Measurements from ENCODE around the gene HPS5.
A peak's percentile ranks its signal among the peaks of the same experiment; 100 is the strongest.
"Not testable (repeated sequence)": the region's sequence is repeated elsewhere in the genome, so short reads cannot be mapped to it uniquely, and the experiment has no call there.

The HPS5 gene

GRCh38 chr11:18269252-18269651, 52.7 kb downstream of the HPS5 start:
- not testable (repeated sequence) for DNase-seq (ENCODE audit: low read depth)

- DNase-seq (ENCODE audit: low read depth), result not testable (repeated sequence)
These were observed 54.4 kb downstream of the HPS5 start for GRCh38 chr11:18267335-18268133.

- DNase-seq (ENCODE audit: low read depth), result peak; percentile 62
These were observed 56.0 kb downstream of the HPS5 start, which contains the start of gene SAA1 for GRCh38 chr11:18265949-18266348. Gene SAA1, plus strand, starts transcription at chr11:18266264. Its CDS starts 624 bp downstream, at chr11:18266888.

- no peak for DNase-seq (ENCODE audit: low read depth)
These were observed 57.0 kb downstream of the HPS5 start for GRCh38 chr11:18264677-18265555.

DNA sequence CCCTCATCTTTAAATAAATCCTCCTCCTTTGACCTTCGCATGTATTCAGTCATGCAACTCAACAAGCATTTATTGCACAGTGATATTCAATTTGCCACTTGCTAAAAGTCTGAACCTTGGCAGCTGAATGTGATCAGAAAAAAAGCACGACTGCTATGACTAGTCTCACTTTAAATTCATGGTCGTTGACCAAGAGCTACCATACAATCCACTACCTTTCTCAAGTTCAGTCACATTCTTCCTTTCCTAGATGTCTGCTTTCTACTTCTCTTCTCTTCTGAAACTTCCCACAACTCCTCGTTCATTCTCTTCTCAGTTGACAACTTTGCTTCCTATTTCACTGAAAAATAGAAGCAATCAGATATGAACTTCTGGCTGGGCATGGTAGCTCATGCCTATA, 57.9 kb downstream of the HPS5 start:
- no peak for DNase-seq (ENCODE audit: low read depth)

DNA sequence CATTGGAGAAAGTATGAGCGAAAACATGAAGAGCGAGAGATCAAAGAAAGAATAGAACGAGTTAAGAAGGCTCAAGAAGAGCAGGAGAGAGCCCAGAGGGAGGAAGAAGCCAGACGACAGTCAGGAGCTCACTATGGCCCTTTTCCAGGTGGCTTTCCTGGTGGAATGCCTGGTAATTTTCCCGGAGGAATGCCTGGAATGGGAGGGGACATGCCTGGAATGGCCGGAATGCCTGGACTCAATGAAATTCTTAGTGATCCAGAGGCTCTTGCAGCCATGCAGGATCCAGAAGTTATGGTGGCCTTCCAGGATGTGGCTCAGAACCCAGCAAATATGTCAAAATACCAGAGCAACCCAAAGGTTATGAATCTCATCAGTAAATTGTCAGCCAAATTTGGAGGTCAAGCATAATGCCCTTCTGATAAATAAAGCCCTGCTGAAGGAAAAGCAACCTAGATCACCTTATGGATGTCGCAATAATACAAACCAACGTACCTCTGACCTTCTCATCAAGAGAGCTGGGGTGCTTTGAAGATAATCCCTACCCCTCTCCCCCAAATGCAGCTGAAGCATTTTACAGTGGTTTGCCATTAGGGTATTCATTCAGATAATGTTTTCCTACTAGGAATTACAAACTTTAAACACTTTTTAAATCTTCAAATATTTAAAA, 59.1 kb downstream of the HPS5 start:
- not testable (repeated sequence) for DNase-seq (ENCODE audit: low read depth)

DNA sequence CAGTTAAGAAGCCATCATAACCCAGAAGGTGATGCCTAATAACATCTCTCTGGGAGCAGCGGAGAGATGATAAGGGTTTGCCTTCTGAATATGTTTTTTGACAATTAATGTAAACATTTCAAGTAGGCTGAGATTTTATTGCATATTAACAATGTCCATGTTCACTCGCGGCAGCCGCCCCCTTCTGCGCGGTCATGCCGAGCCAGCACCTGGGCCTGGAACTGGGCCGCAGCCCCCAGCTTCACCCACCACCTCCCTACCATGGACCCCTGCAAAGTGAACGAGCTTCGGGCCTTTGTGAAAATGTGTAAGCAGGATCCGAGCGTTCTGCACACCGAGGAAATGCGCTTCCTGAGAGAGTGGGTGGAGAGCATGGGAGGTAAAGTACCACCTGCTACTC, 60.2 kb downstream of the HPS5 start:
- no peak for DNase-seq (ENCODE audit: low read depth)

DNA sequence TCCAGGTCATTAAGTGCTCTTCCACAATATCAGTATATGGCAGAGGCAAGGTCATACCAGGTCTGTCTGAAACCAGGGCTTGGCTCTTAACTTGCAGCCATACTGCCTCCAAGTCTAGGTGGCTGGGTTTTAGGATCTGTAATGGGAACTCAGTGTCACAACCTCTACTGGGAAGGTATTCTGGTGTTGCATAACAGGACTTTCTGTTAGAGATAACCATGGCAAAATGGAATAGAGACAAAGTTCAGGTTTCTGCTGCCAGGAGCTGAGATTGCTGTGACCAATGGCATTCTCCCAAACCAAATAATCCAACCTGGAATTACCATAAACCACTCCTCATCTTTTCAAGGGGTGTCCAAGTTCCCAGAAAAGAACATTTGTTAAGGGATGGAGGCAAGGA, 62.7 kb downstream of the HPS5 start:
- no peak for DNase-seq (ENCODE audit: low read depth)

- no peak for DNase-seq (ENCODE audit: low read depth)
These were observed 67.1 kb downstream of the HPS5 start for GRCh38 chr11:18254781-18255361.

- DNase-seq (ENCODE audit: low read depth), result no peak
These were observed 68.1 kb downstream of the HPS5 start for GRCh38 chr11:18253778-18254338.

GRCh38 chr11:18253233-18253632, 68.7 kb downstream of the HPS5 start:
- no peak for DNase-seq (ENCODE audit: low read depth)

DNA sequence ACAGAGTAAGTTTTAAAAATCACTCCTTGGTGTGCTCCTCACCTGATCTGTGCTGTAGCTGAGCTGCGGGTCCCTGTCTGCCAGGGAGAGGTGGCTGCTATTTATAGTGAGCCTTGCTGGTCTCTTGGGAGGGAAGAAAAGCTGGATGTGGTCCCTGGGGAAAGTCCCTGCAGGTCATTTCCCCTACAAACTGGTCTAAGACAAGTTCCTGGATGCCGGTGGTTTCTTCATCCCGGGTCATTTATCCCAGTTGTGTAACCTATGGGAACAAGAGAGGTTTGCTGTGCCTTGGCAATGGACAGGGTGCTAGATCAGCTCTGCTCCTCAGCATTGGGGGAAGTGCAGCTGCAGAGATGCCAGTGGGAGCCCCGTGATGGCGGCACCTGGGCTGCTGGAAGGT, 73.4 kb downstream of the HPS5 start, which contains the start of gene SAA2:
SAA2 (minus strand) TSS at position 108 of the 400 bp plus-strand sequence. CDS start 657 bp downstream, outside the sequence.
- peak; percentile 16 for DNase-seq (ENCODE audit: low read depth)

DNA sequence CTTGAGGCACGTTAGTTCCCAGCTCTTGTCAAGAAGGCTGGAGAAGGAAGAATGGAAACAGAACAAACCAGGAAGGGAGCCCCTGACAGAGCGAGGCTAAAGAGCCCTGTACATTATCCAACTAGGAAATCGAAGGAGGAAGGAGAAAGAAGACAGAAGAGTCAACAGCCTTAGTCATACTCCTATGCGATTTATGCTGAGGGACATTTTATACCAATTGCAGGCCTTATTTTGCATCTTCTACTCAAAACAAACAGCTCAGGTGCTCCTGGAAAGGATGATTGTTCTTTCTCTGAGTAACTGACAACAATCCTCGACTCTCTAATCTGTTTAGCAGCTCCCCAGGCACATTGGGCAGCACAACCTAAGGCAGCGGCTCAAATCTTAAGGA, 74.8 kb downstream of the HPS5 start:
- DNase-seq (ENCODE audit: low read depth), result not testable (repeated sequence)

DNA sequence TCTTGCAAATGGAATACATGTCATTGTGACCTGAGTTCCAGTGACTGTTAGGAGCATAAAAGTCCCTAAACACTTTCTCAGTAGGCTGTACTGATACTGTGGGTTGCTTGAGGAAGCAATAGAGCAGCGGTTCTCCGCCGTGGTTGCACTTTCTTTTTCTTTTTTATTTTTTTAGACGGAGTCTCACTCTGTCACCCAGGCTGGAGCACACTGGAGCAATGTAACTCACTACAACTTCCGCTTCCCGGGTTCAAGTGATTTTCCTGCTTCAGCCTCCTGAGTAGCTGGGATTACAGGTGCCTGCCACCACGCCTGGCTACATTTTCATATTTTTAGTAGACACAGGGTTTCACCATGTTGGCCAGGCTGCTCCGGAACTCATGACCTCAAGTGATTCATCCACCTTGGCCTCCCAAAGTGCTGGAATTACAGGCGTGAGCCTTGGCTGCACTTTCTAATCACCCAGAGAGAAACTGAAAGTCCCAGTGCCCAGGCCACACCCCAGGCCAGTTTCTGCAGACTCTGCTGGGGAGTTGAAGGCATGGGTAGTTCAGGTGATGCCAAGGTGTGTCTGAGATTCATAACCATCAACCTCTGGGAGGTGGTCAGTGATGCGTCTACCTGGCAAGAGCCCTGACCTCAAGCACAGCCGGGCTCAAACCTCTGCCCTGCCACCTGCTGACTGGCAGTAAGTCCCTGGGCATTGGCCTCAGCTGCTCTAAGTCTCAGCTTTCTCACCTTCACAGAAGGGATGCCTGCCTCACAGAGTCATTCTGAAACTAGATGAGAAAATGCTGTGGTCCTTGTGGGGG, 75.4 kb downstream of the HPS5 start:
- not testable (repeated sequence) for DNase-seq (ENCODE audit: low read depth)

GRCh38 chr11:18245396-18245795, 76.5 kb downstream of the HPS5 start:
- no peak for DNase-seq (ENCODE audit: low read depth)

DNA sequence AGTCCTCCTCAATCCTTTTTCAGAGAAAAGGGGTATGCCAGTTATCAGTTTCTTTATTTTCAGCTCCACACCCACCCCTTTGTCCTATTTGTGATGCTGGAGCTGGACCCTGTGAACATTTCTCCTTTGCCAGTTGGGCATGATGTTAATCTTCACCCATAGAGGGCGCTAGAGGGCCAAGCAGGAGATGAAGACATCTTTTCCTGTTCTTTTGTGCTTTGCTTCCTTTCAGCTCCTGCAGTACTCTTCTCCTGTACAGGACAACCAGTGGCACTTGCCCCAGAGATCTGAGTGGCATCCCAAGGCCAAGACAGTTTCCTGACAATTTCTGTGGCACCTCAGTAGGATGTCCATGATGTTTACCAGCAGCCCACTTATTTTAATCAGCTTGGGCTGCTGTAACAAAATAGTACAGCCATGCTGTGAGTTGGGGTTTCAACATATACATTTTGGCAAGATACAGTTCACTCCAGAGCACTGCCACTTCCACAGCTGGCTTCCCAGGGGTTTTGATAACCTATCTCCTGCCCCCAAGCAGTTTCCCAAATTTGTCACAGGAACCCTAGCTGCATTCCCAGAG, 78.1 kb downstream of the HPS5 start:
- DNase-seq (ENCODE audit: low read depth), result peak; percentile 66

DNA sequence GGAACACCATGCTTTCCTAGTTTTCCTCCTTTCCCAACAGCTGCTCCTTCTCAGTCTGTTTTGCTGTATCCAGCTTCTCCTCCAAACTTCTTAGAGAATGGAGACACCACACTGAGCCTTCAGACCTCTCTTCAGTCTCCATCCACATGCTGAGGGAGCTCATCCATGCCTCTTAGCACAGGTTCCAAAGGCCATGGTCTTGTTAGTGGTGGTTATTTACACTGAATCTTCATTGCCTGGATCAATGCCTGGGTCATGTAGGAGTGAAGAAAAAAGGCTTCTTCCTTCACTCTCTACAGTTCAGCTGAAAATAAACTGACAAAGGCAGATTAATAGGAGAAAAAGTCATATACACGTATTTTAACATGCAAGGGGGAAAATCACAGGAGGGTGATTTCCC, 82.3 kb downstream of the HPS5 start:
- DNase-seq (ENCODE audit: low read depth), result no peak

DNA sequence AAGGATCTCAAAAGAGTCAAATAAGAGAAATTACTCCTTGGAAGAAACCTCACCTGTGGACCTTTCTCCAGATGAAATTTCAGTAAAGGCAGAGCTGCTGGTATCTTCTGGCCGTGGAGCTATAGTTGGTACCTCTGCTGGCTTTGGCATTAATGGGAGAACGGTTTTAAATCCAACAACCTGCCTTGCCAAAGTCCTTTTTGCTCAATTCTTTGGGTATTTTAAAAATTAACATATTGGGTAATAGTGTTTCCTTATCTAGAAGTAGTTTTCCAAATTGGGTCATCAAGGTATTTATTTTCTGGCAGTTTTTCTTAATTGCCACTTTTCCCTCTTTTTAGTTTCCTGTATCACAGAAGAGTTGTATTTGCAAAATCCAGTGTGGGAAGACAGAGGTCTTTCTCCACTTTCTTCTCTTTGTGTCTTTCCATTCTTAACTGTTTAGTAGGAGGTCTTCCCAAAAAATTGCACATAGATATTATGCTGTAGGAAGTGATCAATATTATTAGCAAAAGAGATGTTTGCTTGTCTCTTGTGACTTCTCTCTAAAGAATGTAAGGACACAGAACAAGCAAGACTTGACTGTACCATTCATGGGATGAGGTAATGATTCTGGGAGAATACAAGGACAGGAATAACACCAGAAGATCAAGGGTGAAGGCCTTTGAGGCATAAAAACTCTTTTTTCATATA, 85.1 kb downstream of the HPS5 start, which contains the start of gene SAA4:
SAA4 (minus strand) TSS at position 139 of the 693 bp plus-strand sequence. CDS start 876 bp downstream, outside the sequence.
- DNase-seq (ENCODE audit: low read depth), result no peak

Data from fibroblast of gingiva (primary cell).